Fibroblast of skin of back (primary cell): ENCODE data around the gene JAG2.

Experiments used
- DNase-seq: peaks from one replicate; pipeline ENCODE4 v3.0.0-alpha.2; 2013

The JAG2 gene

GRCh38 chr14:105150026-105150367 lies 18.6 kb downstream of the JAG2 start:
- no peak for DNase-seq

GRCh38 chr14:105149146-105149781 lies 19.3 kb downstream of the JAG2 start:
- DNase-seq: no peak

GRCh38 chr14:105148604-105149145 lies 19.9 kb downstream of the JAG2 start:
- DNase-seq: no peak

GRCh38 chr14:105147671-105148603 lies 20.6 kb downstream of the JAG2 start:
- no peak for DNase-seq

- no peak for DNase-seq
These were observed 21.5 kb downstream of the JAG2 start for GRCh38 chr14:105146976-105147635.

DNA sequence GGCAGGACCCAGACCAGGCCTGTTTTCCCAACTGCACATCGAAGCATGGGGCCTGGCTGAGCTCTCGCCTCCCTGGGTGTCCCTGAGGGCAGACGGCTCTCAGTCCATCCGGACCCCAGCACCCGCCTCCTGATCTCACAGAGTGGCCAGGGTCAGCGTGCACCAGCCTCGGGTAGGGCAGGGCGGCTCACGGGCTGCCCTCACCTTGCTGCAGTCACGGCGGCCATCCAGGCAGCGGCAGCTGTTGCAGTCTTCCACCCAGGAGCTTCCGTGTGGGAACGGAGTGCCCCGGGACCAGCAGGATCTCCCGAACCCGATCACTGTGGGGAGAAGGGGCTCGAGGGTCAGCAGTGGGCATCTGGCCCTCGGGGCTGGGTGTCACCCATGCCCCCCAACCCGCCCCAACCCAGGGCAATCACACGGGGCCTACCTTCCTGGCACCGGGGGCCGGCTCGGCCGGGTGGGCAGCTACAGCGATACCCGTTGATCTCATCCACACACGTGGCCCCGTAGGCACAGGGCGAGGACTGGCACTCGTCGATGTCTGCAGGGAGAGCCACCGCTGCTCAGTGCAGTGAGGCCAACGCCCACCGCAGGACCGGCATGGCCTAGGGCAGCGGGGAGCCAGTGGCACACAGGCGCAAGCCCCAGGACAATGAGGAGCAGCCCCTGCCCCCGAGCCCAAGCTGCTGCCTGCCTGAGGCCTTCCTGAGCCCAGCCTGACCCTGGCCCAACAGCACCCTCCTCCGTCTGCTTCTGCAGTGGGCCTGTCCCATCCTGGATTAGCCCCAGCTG lies 22.2 kb downstream of the JAG2 start:
- DNase-seq: no peak

DNA sequence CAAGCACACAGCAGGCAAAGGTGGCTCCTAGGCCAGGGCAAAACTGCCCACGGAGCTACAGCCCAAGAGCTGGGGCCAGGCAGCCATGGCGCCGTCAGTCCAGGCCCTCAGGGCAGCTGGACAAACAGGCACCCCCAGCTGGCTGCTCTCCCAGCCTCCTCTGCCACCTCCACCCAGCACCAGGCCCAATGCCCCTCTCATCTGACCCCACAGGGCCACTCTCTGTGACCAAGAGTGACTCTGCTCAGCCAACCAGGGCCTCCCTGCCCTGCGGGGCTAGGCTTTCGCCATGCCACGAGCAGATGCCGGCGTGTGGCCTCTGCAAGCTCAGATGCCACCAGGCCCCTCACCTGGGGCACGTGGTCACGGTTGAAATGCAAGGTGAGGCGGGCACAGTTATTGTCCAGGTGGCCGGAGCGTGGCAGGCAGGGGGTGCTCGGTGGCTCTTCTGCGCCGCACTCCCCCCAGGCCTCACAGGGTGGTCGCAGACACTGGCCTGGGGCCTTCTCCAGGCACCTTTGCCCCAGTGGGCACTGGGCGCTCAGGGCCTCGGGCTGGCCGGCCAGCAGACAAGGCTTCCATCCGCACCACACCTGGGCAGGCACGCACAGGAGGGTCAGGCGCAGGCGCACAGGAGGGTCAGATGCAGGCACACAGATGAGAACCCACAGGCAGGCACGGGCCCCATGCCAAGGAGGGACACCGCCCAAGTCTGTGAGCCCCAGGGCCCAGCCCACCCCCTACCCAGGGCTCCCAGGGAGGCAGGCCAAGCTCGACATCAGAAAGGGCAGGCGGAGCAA lies 23.0 kb downstream of the JAG2 start:
- no peak for DNase-seq

- no peak for DNase-seq
These were observed 23.8 kb downstream of the JAG2 start for GRCh38 chr14:105144666-105145380.

DNA sequence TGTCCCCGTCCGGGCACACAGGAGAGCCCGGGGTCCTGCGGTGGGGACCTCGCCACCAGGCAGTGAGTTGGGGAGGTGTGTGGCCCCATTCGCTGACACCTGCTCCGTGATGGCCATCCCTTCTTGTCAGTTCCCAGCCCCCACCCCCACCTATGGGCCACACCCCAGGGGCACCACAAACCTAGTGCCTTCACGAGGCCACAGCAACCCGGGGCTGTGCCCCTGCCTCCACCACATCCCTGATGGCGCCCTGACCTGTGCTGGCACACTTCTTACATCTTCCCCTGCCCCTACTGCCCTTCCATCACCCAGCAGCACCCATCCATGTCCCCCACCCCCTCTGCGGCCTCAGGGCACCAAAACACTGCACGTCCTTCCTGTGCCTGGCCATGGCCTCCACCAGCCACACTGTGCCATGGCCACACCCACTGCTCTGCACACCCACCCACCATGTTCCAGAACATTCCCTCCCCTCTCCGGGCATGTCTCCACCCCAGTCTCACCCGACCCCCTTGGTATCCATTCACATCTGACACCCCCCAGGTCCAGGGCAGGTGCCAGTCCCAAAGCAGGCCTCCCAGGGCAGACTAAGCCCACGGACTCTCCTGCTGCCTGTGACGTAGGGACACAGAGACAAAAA lies 24.4 kb downstream of the JAG2 start:
- no peak for DNase-seq

GRCh38 chr14:105143451-105144025 lies 25.0 kb downstream of the JAG2 start:
- no peak for DNase-seq

DNA sequence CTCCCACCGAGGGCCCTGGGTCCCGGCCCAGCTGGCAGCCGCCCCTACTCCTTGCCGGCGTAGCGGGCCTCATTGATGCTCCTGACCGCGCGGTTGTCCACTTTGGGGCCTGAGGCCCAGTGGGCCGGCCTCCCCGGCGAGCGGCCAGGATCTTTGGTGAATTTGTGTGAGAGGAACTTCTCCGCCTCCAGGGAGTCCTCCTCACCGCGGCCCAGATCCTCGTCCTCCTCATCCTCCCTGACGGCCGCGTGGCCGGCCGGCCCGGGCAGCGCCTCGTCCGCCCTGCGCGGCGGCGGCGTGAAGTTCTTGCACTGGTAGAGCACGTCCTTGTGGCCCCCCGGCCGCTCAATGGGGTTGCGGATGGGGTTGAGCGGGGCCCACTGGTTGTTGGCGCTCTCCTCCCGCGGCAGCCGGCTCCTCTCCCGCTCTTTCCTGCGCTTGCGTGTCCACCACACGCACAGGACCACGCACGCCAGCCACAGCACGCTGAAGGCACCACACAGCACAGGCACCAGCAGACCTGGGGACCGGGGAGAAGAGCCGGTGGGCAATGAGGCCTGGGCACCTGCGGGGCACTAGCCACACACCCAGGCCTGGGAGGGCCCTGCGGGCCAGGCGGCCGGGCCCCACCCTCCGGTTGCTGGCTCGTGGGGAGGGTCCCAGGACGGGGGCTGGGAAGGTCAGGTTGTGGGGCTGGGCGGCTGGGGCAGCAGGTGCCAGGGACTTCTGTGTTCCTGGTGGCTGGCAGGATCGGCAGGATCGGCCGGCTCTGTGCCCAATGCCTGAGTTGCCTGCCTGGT lies 25.7 kb downstream of the JAG2 start:
- no peak for DNase-seq

DNA sequence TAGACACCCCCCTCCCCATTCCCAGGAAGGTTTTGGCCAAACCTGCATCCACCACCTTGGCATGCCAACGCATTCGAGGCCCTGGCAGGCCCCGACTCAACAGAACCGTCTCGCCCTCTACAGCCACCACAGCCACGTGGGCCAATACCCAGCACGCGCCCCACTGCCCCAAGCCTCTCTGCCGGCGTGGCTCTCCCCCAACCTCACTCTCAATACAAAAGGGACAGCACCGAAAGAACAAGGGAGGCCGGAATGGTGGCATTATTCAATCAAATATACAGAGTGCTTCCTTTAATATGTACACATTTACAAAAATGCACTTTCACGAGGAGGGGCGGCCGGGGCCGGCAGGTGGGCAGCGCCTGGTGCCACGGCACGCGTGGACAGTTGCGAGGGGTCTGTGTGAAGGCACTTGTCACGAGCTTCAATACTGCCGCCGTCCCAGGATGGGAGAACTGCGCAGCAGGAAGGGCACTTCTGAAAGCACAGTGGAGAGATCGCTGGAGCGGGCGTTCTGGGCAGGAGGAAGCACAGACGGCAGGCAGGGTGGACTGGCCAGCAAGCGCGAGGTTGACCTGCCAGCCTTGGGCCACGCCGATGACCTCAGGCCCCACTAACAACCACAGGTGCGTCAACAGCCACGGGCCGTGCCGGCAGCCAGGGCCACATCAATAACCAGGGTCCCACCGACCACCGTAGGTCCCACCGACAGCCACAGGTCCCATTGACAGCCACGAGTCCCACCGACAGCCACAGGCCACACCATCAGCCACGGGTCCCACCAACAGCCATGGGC lies 26.9 kb downstream of the JAG2 start:
- no peak for DNase-seq

GRCh38 chr14:105141026-105141425 lies 27.6 kb downstream of the JAG2 start:
- DNase-seq: no peak

GRCh38 chr14:105140581-105140980 lies 28.0 kb downstream of the JAG2 start:
- no peak for DNase-seq

DNA sequence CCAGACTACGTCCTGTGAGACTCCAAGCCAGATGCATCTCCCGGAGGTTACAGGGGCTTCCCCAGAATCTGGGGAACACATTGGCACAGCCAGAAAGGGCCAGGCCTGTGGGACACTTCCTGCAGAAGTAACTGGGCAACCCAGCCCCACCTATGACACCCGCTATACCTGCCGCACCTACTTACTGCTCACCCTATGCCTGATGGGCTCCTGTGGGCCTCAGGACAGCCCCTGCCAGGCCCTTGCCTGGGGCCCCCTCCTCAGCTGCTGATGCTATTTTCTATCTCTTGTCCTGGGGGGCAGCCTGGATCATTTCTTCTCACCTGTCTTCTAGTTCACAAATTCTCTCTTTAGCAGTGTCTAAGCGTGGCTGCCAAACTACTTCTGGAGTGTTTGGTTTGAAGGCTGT lies 28.7 kb downstream of the JAG2 start:
- no peak for DNase-seq

- DNase-seq: no peak
These were observed 29.3 kb downstream of the JAG2 start for GRCh38 chr14:105139212-105139825.

DNA sequence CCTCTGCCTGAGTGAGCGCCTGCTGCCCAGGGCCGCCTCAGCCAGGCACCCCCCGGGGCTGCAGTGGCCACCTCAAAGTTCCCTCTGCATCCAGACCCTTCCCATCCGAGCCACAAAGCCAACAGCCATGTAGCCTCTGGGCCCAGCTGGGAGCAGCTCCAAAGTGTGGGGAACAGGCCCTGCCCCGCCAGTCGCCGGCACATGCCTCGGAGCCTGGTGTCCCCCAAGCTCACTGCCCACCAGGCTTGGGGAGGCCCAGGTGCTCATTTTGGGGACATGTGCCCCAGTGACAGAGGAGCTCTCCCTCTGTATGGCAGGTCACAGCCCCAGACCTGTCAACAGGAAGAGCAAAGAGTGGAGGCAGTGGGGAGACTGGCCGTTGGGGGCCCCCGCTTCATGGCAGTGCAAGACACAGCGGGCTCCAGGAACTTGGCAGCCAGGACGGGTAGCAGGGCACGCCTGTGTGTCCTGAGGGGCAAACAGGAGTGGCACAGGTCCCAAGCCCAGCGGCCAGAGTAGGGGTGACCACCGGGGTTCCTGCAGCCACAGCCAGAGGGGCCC lies 29.9 kb downstream of the JAG2 start:
- DNase-seq: no peak
